ENCODE measurements around the gene IFRD1. TPM values are rescaled to one million over a fixed set of nuclear protein-coding genes. Genes with fewer than 3 reads are reported as not detected.

The IFRD1 gene
- total RNA-seq, 1 experiment from 2014 or later = 116 TPM

DNA sequence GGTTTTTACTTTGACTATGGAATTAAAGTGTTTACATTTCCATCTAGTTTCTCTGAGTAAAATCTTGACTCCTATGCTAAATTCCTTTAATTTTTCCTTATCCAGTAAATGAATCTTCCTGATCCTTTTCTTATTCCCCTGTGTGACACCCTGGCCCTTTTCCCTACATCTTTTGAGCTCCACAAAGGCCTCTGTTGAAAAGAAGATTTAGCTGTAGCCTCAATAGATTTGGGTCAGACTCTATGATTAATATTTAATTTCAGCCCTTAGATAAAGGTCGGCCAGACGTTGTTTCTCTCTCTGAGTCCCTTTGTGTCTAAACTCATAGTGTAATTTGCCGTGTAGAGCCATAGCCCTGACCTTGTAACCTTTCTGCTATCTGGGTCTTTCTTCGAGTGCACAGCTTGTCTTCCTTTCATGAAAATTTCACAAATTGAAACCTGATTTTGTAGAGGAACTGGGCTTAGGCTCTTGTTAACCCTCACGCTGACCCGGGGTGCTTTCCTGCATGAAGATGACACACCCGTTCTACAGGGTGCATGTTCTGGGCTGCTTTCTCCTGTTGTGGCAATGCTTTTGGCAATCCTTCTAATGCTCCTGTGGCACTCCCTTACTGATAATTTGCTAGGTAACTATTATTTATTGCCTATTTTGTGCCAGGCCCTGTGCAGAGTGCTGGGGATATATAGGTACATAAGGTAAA, 51.7 kb downstream of the IFRD1 start:
- no peaks in the 10 kb centered on the region for H3K36me3 Mint-ChIP-seq (ENCODE audit: insufficient read depth, unreplicated experiment)
- intact Hi-C loops (cut with micrococcal nuclease) = no loop called here
- no peak for DNase-seq (ENCODE audit: unreplicated experiment)
- POLR2A ChIA-PET = no interaction called here
- H3K4me3 Mint-ChIP-seq (ENCODE audit: unreplicated experiment) = no peak overlapping the region
- BruUV-seq (replicated peaks) = no TSS peak
- TF ChIP-seq, protein P1, sequence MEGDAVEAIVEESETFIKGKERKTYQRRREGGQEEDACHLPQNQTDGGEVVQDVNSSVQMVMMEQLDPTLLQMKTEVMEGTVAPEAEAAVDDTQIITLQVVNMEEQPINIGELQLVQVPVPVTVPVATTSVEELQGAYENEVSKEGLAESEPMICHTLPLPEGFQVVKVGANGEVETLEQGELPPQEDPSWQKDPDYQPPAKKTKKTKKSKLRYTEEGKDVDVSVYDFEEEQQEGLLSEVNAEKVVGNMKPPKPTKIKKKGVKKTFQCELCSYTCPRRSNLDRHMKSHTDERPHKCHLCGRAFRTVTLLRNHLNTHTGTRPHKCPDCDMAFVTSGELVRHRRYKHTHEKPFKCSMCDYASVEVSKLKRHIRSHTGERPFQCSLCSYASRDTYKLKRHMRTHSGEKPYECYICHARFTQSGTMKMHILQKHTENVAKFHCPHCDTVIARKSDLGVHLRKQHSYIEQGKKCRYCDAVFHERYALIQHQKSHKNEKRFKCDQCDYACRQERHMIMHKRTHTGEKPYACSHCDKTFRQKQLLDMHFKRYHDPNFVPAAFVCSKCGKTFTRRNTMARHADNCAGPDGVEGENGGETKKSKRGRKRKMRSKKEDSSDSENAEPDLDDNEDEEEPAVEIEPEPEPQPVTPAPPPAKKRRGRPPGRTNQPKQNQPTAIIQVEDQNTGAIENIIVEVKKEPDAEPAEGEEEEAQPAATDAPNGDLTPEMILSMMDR (IDR thresholded peaks at IDR 0.05; ENCODE audit: unreplicated experiment) = no peak
- H3K4me1 Mint-ChIP-seq (ENCODE audit: insufficient read depth, unreplicated experiment) = no peaks in the 10 kb centered on the region
- H3K27ac Mint-ChIP-seq (ENCODE audit: low read depth, unreplicated experiment) = no peak overlapping the region
- peaks cover 13% of the 10 kb centered on the region for H3K27me3 Mint-ChIP-seq (ENCODE audit: insufficient read depth, unreplicated experiment)
- CTCF ChIA-PET = interaction anchor here (0.6 to 1.4 kb wide), 3 partner anchors 397 to 644 kb away, joined by 3 to 5 read pairs (median 3); no protein-coding TSS in a partner anchor
- no peaks in the 10 kb centered on the region for H3K9me3 Mint-ChIP-seq (ENCODE audit: unreplicated experiment)

DNA sequence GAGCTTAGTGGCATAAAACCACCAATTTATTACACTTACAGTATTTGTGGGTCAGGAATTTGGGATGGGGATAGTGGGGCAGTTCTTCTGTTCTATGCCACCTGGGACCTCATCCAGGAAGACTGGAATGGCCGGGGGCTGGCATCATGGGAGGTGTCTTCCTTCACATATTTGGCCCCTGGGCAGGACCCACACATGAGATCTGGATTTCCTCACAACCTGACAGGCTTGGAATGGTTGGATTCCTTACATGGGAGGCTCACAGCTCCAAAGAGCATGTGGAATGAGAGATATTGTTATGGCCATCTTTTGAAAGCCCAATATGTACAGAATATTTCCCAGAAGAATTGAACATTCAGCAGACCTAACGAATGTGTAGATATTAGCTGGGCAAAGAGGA, 52.4 kb downstream of the IFRD1 start:
- no TSS peak for BruUV-seq (replicated peaks)
- H3K27me3 Mint-ChIP-seq (ENCODE audit: insufficient read depth, unreplicated experiment) = peaks cover 8% of the 10 kb centered on the region
- no peaks in the 10 kb centered on the region for H3K9me3 Mint-ChIP-seq (ENCODE audit: unreplicated experiment)
- no peaks in the 10 kb centered on the region for H3K36me3 Mint-ChIP-seq (ENCODE audit: insufficient read depth, unreplicated experiment)
- POLR2A ChIA-PET = no interaction called here
- H3K27ac Mint-ChIP-seq (ENCODE audit: low read depth, unreplicated experiment) = no peak overlapping the region
- intact Hi-C loops (cut with micrococcal nuclease) = no loop called here
- no peak for DNase-seq (ENCODE audit: unreplicated experiment)
- H3K4me3 Mint-ChIP-seq (ENCODE audit: unreplicated experiment) = no peak overlapping the region
- no peaks in the 10 kb centered on the region for H3K4me1 Mint-ChIP-seq (ENCODE audit: insufficient read depth, unreplicated experiment)
- CTCF ChIA-PET = interaction anchor here (1.4 kb wide), 1 partner anchor 397 kb away, joined by 5 read pairs; no protein-coding TSS in a partner anchor
- TF ChIP-seq, protein P1 (IDR thresholded peaks at IDR 0.05; ENCODE audit: unreplicated experiment) = no peak

DNA sequence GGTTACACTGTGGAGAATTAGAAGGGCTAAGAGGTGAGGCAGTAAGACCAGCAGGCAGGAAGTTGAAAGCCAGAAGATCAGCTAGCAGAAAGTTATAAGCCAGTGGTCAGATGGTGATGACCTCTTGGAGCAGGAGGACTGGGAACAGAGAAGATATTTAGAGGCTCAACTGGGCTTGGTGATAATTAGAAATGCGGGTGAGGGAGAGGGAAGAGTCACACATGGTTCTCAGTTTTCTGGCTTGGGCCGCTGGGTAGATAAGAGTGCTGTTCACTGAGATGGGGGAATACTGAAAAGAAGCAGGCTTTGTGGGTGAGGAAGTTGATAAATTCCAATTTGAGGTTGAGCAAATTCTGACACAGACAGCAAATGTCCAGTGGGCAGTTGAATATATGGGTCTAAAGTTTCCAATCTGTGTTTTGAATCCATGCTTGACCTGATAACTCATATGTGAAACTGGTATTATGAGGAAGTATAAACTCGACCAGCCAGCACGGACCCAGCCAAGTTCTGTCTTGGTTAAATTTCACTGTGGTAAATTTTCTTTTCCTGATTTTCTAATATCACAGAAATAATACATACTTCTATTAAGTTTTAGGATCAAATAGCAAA, 53.2 kb downstream of the IFRD1 start:
- DNase-seq (ENCODE audit: unreplicated experiment) = no peak
- ChIA-PET CTCF (interaction anchor here (1.4 kb wide), 1 partner anchor 396 kb away, joined by 5 read pairs; no protein-coding TSS in a partner anchor), POLR2A (no interaction called here)
- TF ChIP-seq, protein P1 (IDR thresholded peaks at IDR 0.05; ENCODE audit: unreplicated experiment) = no peak
- Mint-ChIP-seq H3K4me1 (ENCODE audit: insufficient read depth, unreplicated experiment) (no peaks in the 10 kb centered on the region), H3K36me3 (ENCODE audit: insufficient read depth, unreplicated experiment) (no peaks in the 10 kb centered on the region), H3K9me3 (ENCODE audit: unreplicated experiment) (no peaks in the 10 kb centered on the region), H3K4me3 (ENCODE audit: unreplicated experiment) (no peak overlapping the region), H3K27ac (ENCODE audit: low read depth, unreplicated experiment) (no peak overlapping the region), H3K27me3 (ENCODE audit: insufficient read depth, unreplicated experiment) (peaks cover under 1% of the 10 kb centered on the region)
- no TSS peak for BruUV-seq (replicated peaks)
- intact Hi-C loops (cut with micrococcal nuclease) = no loop called here

DNA sequence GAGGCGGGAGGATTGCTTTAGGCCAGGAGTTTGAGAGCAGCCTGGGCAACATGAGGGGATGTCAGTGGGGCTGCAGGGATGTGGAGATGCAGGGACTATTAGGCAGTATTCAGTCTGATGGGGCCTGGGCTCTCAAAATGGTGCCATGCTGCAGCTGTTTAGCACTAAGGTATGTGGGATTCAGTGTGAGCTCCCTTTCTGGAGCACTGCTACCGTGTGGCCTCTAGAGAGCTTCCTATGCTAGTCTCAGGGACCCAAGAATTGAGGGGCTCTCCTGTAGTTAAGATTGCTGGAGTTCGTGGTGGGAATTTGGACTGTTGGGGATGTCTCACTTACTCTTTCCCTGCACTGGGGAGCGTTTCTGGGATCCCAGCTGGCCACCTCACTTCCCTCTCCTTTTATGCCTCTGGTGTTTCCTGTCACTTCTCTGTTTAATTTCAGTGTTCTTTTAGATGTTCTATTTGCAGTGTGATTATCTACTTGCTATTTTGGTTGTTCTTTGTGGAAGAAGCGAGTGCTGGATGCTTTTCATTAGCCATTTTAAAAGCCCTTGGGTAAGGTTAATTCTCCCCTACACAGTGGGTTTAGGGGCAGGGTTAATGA, 53.9 kb downstream of the IFRD1 start:
- Mint-ChIP-seq H3K36me3 (ENCODE audit: insufficient read depth, unreplicated experiment) (no peaks in the 10 kb centered on the region), H3K9me3 (ENCODE audit: unreplicated experiment) (no peaks in the 10 kb centered on the region), H3K4me3 (ENCODE audit: unreplicated experiment) (no peak overlapping the region), H3K4me1 (ENCODE audit: insufficient read depth, unreplicated experiment) (no peaks in the 10 kb centered on the region), H3K27me3 (ENCODE audit: insufficient read depth, unreplicated experiment) (no peaks in the 10 kb centered on the region), H3K27ac (ENCODE audit: low read depth, unreplicated experiment) (no peak overlapping the region)
- DNase-seq (ENCODE audit: unreplicated experiment) = no peak
- no TSS peak for BruUV-seq (replicated peaks)
- TF ChIP-seq, protein P1 (IDR thresholded peaks at IDR 0.05; ENCODE audit: unreplicated experiment) = no peak
- intact Hi-C loops (cut with micrococcal nuclease) = no loop called here
- ChIA-PET POLR2A (no interaction called here), CTCF (no interaction called here)
